ENCODE measurements around the gene DCXR.

The DCXR gene

GRCh38 chr17:82037092-82037888, at the start of gene DCXR:
Gene DCXR, minus strand, starts transcription at chr17:82037697. Its CDS starts 15 bp downstream, at chr17:82037682.
- H3K4me3 ChIP-seq = peak within 1 kb of the TSS; percentile 59 to 79 (median 73)
- peak within 1 kb of the TSS; percentile 90 to 100 (median 99) for H3K4me2 ChIP-seq
- H4K20me1 ChIP-seq = peaks cover 0 to 42% (median 20%) of the 10 kb centered on the region in 11 experiments; a peak in 16 of 22 replicates
- H3K4me1 ChIP-seq = peaks cover 34 to 55% (median 44%) of the 10 kb centered on the region in 10 experiments
- H3K27me3 ChIP-seq = peaks cover 0 to 15% (median 13%) of the 10 kb centered on the region in 11 experiments; a peak in 18 of 22 replicates
- H3K36me3 ChIP-seq = peaks cover 0 to 7% (median 0%) of the 10 kb centered on the region in 11 experiments; a peak in 1 of 22 replicates
- no peaks in the 10 kb centered on the region for H3K9me3 ChIP-seq (replicated peaks in 1 of 11)
- no peak for TF ChIP-seq Cebpa-rat (IDR thresholded peaks at IDR 0.05)
- peak within 1 kb of the TSS; percentile 52 to 85 (median 78); a peak in 21 of 22 replicates for H3K27ac ChIP-seq
- peak within 1 kb of the TSS; percentile 78 to 88 (median 83) for H3K9ac ChIP-seq

GRCh38 chr17:82085931-82086764, 48.7 kb upstream of the DCXR start:
- Histone ChIP-seq H3K4me1 (no peaks in the 10 kb centered on the region), H3K36me3 (peaks cover 96 to 99% (median 98%) of the 10 kb centered on the region in 11 experiments), H3K9ac (peak overlapping the region in 3 of 11 experiments; percentile 7 to 35 (median 22); a peak in 2 of 22 replicates), H3K27ac (no peak overlapping the region), H3K4me3 (no peak overlapping the region), H3K27me3 (no peaks in the 10 kb centered on the region), H3K9me3 (replicated peaks in 1 of 11) (no peaks in the 10 kb centered on the region), H4K20me1 (peaks cover 0 to 99% (median 96%) of the 10 kb centered on the region in 11 experiments; a peak in 20 of 22 replicates), H3K4me2 (no peak overlapping the region)
- TF ChIP-seq Cebpa-rat (IDR thresholded peaks at IDR 0.05) = no peak

GRCh38 chr17:82085031-82085861, 47.7 kb upstream of the DCXR start:
- no peak overlapping the region for H3K4me3 ChIP-seq
- H4K20me1 ChIP-seq = peaks cover 0 to 99% (median 96%) of the 10 kb centered on the region in 11 experiments; a peak in 20 of 22 replicates
- no peak for TF ChIP-seq Cebpa-rat (IDR thresholded peaks at IDR 0.05)
- 0 out of 22 replicates have a peak overlapping the region, but pooled peaks of 2 of the 11 experiments have one; percentile 7 to 22 for H3K9ac ChIP-seq
- H3K4me2 ChIP-seq = no peak overlapping the region
- H3K9me3 ChIP-seq (replicated peaks in 1 of 11) = no peaks in the 10 kb centered on the region
- no peak overlapping the region for H3K27ac ChIP-seq
- no peaks in the 10 kb centered on the region for H3K4me1 ChIP-seq
- H3K27me3 ChIP-seq = no peaks in the 10 kb centered on the region
- H3K36me3 ChIP-seq = peaks cover 96 to 99% (median 98%) of the 10 kb centered on the region in 11 experiments

GRCh38 chr17:82084373-82085030, 47.0 kb upstream of the DCXR start:
- Histone ChIP-seq H3K27me3 (no peaks in the 10 kb centered on the region), H4K20me1 (peaks cover 0 to 99% (median 96%) of the 10 kb centered on the region in 11 experiments; a peak in 20 of 22 replicates), H3K9me3 (replicated peaks in 1 of 11) (no peaks in the 10 kb centered on the region), H3K4me2 (no peak overlapping the region), H3K4me1 (no peaks in the 10 kb centered on the region), H3K9ac (no peak overlapping the region), H3K36me3 (peaks cover 96 to 99% (median 98%) of the 10 kb centered on the region in 11 experiments), H3K4me3 (no peak overlapping the region), H3K27ac (no peak overlapping the region)
- no peak for TF ChIP-seq Cebpa-rat (IDR thresholded peaks at IDR 0.05)

GRCh38 chr17:82083533-82084359, 46.2 kb upstream of the DCXR start:
- TF ChIP-seq Cebpa-rat (IDR thresholded peaks at IDR 0.05) = no peak
- H3K36me3 ChIP-seq = peaks cover 93 to 98% (median 96%) of the 10 kb centered on the region in 11 experiments
- H4K20me1 ChIP-seq = peaks cover 0 to 97% (median 94%) of the 10 kb centered on the region in 11 experiments; a peak in 20 of 22 replicates

GRCh38 chr17:82083009-82083408, 45.5 kb upstream of the DCXR start:
- Histone ChIP-seq H3K27ac (no peak overlapping the region), H3K36me3 (peaks cover 93 to 98% (median 96%) of the 10 kb centered on the region in 11 experiments), H3K4me2 (no peak overlapping the region), H3K9ac (no peak overlapping the region), H3K4me1 (no peaks in the 10 kb centered on the region), H3K4me3 (no peak overlapping the region), H3K27me3 (no peaks in the 10 kb centered on the region), H4K20me1 (peaks cover 0 to 97% (median 93%) of the 10 kb centered on the region in 11 experiments; a peak in 20 of 22 replicates), H3K9me3 (replicated peaks in 1 of 11) (no peaks in the 10 kb centered on the region)
- no peak for TF ChIP-seq Cebpa-rat (IDR thresholded peaks at IDR 0.05)

More at GRCh38 chr17:82083533-82084359, 46.2 kb upstream of the DCXR start:
- Histone ChIP-seq H3K9ac (no peak overlapping the region), H3K4me2 (no peak overlapping the region), H3K9me3 (replicated peaks in 1 of 11) (no peaks in the 10 kb centered on the region), H3K27me3 (no peaks in the 10 kb centered on the region), H3K27ac (no peak overlapping the region), H3K4me1 (no peaks in the 10 kb centered on the region), H3K4me3 (no peak overlapping the region)

- TF ChIP-seq Cebpa-rat (IDR thresholded peaks at IDR 0.05) = no peak
- H3K27me3 ChIP-seq = no peaks in the 10 kb centered on the region
- H3K36me3 ChIP-seq = peaks cover 90 to 98% (median 96%) of the 10 kb centered on the region in 11 experiments
- no peak overlapping the region for H3K4me2 ChIP-seq
- 0 out of 20 replicates have a peak, but pooled peaks cover 0 to 4% (median 0%) of the 10 kb centered on the region in 10 experiments for H3K4me1 ChIP-seq
- H3K27ac ChIP-seq = no peak overlapping the region
- H3K9ac ChIP-seq = no peak overlapping the region
- H4K20me1 ChIP-seq = peaks cover 0 to 97% (median 93%) of the 10 kb centered on the region in 11 experiments; a peak in 20 of 22 replicates
- no peaks in the 10 kb centered on the region for H3K9me3 ChIP-seq (replicated peaks in 1 of 11)
- no peak overlapping the region for H3K4me3 ChIP-seq
Observed at GRCh38 chr17:82082456-82082855, 45.0 kb upstream of the DCXR start.
